GM12892 (cell line): Measurements from ENCODE around the gene CCR2.

Source experiments
- POLR2A ChIP-seq: IDR thresholded peaks from 2 replicates; pipeline ENCODE4 v1.6.1; 2011; ENCODE audit warnings: low read depth, low read length, control low read depth
- POLR2AphosphoS5 ChIP-seq: IDR thresholded peaks from 2 replicates; pipeline ENCODE4 v1.6.1; 2011; ENCODE audit warnings: low read depth, low read length, control low read depth
- TAF1 ChIP-seq: IDR thresholded peaks from 2 replicates; pipeline ENCODE4 v1.6.1; 2011; ENCODE audit warnings: low read depth, mild to moderate bottlenecking, control low read depth, low read length, borderline replicate concordance

DNA sequence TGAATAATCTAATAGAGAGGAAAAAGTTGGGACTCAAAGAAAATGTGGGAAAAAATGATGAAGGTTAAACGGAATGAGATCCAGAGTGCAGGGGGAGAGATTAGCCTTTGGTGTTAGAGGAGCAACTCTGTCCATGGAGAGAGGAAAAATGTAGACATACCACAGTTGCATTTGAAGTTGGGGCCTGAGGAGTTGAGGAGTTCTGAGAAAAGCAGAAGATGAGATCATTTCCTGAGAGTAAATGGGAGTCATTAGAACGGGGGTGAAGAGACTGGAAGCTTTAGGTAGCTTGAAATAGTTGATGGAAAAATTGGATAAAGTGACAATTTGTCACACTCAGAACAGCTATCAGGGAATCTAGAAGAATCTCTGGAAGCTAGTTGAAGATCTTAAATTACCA, 45.6 kb downstream of the CCR2 start:
- TF ChIP-seq POLR2A (no peak), POLR2AphosphoS5 (no peak), TAF1 (no peak)
